ENCODE results near the gene KRTAP24-1. TPM values are rescaled to one million over a fixed set of nuclear protein-coding genes. Genes with fewer than 3 reads are reported as not detected.

KRTAP24-1 gene, protein sequence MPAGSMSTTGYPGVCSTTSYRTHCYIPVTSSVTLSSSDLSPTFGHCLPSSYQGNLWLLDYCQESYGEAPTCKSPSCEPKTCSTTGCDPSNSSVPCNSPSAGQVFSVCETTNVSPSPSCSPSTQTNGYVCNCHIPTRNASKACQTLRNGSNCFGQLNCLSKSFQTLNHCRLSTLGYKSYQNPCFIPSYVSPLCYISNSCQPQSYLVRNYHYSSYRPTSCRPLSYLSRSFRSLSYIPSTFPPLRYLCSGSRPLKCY
- not detected in 2 replicates for total RNA-seq

DNA sequence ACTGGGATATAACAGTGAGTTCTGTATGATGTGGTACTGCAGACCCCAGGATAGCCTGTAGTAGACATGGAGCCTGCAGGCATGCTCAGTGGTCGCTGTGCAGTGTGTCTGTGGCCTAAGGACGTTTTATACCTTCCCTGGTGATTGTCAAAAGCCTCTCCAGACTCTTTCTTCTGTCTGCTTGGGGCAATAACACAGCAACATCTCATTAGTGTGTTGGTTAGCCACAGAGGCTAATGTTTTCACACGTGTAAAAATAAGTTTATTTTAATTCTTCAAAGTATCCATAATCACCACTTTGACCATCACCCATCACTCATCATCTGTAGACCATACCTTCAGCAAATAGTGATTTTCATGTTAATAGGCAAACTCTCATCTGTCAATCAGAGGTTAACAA, at the start of gene KRTAP24-1:
Gene KRTAP24-1, minus strand, starts transcription at position 101 of the 400 bp plus-strand sequence. Its CDS starts 18 bp downstream, at position 83.
- DNase-seq (ENCODE audit: low read depth, low spot score) = no peak

DNA sequence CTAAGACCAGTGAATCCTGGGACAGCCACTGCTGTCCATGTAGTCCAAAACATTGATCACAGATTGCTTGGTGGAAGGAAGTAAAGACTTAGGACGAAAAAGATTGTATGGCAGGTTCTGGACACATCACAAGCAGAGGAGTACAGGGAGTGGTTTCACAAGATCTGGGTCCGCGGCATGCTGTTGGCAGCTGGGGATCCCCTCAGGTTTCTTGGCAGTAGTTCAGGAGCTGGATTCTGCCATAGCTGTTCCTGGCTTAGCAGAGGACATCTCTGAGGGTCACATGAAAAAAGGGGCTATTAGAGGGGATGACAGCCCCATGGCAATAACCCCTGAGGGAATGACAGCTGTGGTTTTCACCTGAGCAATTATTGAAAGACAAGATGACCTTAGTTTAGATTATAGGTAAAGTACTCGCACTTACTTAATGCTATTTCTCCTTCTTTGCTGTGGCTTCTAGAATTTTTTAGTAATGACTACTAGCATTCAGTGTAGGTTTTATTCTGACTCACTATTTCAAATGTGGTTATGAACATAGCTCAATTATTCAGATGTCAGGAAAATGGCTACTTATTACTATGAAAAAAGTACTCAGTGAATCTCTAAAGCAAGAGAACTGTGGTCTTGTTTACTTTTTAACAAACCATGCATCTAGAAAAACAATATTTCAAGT, 46.6 kb upstream of the KRTAP24-1 start:
- DNase-seq (ENCODE audit: low read depth, low spot score) = no peak

DNA sequence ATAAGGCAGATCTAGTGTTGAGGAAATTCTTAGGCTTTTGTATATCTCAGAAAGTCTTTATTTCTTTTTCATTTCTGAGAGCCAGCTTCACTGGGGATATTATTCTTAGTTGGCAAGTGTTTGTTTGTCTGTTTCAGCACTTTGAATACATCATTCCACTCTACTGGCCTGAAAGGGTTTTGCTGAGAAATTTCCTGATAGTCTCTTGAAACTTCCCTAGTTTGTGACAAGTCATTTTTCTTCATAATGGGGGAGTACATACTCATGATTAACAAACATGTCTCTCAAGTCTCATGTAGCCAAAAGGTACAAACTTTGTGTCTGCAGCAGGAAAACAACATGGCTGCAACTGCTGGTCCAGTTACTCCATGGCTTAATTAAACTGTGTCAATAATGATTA, 43.6 kb upstream of the KRTAP24-1 start:
- no peak for DNase-seq (ENCODE audit: low read depth, low spot score)

DNA sequence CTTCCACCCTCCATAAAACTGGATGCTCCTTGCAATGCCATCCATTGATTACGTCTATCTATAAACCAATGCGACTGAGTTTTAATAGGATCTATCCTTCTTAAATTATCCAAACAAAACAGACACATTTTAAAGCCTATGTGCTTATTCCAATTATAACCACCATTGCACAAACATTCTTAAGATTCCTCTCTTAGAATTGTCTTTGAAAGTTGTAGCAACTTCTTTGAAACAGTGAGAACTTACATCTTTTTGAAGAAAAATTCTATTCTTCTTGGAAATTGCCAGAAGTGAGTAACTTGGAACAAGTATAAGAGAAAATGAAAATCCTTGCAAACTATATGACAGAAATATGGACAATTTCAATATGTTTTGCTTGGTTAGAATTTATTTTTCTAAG, 37.5 kb upstream of the KRTAP24-1 start, which contains the start of gene KRTAP26-1:
Gene KRTAP26-1, minus strand, starts transcription at position 101 of the 400 bp plus-strand sequence. CDS start 280 bp downstream, outside the sequence.
- DNase-seq (ENCODE audit: low read depth, low spot score) = no peak

DNA sequence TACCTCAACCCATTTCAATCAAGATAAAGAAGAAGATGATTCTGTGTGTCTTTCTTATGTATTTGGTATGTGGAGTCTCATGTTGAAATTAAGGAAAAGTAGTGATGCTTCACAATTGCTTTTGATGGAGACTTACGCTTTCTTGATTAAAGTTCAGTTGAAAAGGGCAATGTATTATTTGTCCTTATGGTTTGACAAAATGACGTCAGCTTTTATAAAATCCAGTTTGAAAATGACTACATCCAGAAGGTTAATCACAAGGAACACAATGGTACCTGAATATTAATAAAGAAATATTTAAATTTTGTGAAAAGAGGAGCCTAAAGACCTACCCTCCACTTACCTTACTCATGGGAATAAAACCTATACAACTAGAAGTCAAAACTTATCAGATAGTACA, 33.0 kb upstream of the KRTAP24-1 start:
- no peak for DNase-seq (ENCODE audit: low read depth, low spot score)

DNA sequence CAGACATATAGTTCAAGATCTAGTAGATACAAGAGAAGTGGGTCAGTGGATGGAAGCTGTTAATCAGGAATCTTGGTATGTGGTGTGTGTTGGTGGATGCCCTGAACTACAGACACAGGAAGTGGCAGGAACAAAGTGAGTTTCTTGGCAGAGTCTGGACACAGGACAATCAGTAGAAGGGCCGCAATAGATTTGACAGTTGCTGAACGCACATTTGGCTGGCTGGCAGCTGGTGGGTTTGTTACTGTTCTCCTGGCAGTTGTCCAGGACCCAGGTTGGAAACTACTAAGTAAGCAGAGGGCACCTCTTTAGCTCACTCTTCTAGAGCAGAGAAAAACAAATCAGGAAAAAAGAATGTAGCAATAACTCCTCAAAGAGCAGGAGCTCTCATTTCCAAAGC, 24.1 kb upstream of the KRTAP24-1 start:
- DNase-seq (ENCODE audit: low read depth, low spot score) = no peak

DNA sequence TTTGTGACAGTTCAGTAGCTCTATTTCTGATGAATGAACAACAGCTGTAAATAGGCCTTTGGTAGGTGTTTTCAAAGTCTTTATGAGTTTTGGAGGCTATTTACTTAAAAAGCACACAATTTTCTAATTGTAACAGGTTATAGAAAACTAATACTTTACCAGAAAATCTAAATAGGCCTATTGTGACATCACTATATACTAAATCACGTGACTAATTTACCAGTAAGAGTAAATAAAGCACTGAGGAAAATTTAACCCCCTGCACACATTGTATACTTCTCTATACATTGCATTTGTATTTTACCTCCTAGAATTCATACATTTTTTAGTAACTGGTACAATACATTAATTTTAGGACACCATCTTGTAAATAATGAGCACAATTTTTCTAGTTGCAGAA, 22.4 kb upstream of the KRTAP24-1 start:
- DNase-seq (ENCODE audit: low read depth, low spot score) = no peak

DNA sequence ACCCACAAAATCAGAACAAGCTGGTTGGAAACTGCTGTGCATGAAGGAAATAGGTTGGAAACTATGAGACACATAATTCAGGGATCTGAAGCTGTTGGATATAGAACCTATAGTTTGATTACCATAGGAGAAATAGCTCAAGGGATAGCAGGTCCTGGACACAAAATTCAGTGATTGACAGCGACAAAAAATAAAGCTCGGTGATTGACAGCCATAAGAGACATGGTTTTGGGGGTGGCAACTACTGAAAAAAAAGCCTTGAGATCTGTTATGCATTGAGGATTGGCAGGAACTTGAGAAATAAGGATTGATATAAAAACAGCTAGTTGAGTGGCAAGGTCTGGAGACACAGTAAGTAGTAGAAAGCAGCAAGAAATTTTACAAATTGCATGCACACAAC, 6.5 kb upstream of the KRTAP24-1 start, which contains the start of gene KRTAP25-1:
Gene KRTAP25-1, minus strand, starts transcription at position 300 of the 400 bp plus-strand sequence. Its CDS starts 24 bp downstream, at position 276.
- no peak for DNase-seq (ENCODE audit: low read depth, low spot score)

DNA sequence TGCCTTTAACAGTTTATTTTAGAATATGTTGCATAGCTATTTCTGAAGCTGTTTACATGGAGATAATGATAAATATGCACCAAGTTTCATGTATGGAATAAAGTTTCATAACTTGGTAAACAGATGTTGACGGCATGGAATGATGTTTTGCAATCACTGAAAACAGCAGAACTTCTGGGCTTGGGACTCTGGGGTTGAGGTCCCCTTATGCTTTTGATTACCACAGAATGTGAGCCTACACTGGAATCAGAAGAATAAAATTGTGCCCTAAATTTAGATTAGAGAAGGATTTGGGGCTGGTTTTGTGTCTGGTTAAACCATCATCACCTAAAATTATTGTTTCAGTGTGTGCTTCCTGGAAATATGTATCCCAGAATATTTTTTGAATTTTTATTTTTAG, 11.1 kb downstream of the KRTAP24-1 start:
- DNase-seq (ENCODE audit: low read depth, low spot score) = no peak

DNA sequence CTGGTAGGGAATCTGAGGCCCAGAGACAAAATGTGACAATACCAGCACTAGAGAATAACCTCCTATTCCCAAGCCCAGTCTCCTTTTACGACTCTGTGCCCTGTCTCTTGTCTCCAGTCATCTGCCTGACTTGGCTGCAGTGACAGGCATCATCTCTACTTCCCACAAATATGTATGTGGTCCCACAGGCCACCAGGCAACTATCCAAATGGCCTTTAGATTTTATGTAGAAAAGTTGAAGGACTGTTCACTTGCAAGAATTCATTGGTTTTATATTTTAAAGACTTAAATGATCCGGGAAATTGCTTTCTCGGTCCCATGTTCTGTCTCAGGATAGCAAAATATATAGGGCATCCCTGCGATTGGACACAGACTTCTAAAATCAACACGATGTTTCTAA, 11.6 kb downstream of the KRTAP24-1 start:
- DNase-seq (ENCODE audit: low read depth, low spot score) = no peak

DNA sequence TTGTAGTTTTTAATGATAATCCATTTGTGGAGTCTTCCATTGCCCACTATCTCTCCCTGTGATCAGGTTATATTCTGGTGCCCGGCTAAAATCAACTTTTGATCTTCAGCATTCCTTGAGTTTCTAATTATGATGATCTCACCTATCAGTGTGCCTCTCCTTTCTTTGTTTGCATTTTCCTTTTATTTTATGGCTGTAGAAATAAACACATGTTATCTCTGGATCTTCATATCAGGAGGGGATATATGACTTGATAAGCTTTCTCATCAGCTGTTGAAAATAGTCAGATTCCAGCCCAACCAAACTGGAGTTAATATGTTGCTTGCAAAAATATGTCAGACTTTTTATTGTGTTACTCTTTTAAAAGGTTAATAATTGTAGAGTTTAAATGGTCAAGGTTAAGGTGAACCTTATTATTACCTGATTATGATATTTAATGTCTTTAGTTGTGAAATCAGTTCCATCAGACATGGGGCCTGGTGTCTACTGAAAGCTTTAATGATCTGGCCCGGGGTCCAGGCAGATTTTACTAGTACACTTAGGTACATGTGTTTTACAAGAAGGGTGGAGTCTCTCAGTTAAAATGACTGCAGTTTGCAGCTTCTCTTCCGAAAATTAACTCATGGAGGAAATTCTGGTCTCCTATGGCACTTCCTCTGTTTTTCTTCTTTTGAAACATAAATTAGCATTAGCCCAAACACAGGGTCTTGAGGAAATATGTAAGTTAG, 12.8 kb downstream of the KRTAP24-1 start:
- no peak for DNase-seq (ENCODE audit: low read depth, low spot score)

DNA sequence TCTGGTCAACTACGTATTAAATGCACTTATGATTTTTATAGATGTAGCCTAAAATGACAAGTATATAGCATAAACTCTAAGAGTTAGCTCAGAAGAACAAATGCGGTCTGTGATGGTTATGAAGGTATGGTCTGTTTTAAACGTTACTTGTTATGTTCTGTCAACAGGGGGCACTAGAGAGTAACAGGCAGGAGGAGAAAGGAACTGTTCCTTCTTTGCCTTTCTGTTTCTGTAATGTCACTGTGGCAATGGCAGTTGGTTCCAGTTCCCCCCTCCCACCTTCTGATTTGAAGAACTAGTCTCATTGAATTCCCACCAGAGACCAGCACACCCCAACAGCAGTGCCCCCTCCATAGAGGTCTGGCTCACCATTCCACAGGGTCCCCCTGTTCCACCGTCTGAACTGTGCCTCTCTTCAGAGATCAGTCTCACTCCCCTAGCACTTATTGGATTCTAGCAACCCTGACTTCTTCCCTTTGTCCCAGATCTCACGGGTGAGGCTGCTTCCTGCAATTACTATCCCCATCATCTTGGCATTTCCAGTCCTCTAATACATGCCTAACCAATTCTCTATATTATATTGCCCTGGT, 14.0 kb downstream of the KRTAP24-1 start:
- DNase-seq (ENCODE audit: low read depth, low spot score) = no peak

DNA sequence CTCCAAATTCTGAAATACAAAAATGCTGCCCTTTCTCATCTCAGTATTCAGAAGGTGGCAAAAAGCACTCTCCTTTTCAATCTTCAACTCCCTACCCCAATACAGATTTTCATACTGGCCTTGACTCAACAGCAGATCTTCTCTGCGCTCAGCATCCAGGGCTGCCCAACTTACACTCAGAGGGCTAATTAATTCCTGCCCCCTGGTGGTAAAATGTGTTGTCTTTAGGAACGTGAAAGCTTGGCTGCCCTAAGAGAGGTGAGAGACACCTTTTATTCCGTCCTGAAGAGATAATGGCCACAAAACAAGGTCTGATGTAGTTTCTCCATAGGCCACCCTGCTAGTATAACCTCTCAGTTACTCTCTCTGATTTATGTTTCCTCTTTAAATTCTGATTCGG, 25.0 kb downstream of the KRTAP24-1 start:
- DNase-seq (ENCODE audit: low read depth, low spot score) = no peak

DNA sequence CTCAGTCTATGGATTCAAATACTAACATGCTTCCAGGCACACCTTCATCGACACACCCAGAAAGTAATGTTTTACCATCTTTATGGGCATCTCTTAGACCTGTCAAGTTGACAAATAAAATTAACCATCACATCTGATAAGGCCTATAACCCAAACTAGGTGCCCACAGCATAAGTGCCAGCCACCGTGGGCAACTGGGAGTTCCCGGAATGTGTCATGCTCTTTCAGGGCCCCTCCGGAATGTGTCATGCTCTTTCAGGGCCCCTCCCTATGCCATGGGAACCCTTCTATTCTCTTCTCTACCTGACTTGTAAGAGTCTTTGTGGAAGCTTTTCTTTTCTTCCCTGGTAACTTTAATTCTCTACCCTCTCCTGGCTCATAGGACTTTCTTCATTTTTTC, 26.6 kb downstream of the KRTAP24-1 start:
- no peak for DNase-seq (ENCODE audit: low read depth, low spot score)

DNA sequence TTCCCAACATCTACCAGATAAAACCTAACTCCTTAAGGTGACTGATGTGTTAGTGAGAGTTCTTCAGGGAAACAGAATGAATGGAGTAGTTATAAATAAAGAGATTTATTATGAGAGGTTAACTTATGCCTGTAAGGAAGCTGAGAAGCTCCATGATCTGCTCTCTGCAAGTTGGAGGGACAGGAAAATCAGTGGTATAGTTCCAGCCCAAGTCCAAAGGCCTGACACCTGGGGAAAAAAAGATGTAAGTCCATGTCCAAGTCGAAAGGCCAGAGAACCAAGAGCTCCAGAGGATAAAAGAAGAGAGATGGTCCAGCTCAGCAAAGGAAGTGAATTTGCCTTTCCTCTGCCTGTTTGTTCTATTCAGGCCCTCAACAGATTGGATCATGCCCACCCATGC, 27.1 kb downstream of the KRTAP24-1 start:
- no peak for DNase-seq (ENCODE audit: low read depth, low spot score)

DNA sequence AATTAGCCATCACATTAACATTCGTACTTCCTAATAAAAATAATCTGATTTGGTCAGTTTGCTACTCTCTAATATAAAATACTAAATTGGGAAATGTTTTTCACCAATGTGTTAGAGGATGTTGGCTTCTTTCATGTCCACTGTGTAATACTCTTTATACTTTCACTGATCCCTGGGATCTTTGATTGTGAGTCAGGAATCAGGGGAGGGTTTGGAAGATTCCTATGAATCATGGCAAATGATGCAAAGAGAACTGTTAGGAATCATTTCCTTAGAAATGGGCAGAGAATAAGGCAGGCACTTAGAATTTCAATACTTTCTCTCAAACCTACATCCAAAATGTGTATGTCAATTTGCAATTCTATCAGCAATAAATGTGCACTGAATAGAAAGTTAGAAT, 31.0 kb downstream of the KRTAP24-1 start:
- no peak for DNase-seq (ENCODE audit: low read depth, low spot score)

DNA sequence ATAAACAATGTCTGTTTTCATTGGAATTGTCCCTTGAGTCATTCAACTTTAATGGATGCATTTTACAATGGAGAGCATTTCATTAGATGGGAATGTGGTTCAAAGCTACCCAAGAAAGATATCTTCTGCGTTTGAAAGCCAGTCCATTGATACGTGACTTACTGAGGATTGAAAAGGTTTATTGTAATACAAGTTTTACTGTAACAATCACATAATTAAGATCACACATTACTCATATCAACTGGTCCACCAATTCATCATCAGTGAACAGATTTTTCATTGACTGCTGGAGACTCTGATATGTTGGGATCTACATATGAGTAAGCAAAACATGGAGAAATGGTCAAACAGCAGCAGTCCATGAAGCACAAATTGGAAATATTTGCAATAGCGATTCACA, 32.8 kb downstream of the KRTAP24-1 start:
- no peak for DNase-seq (ENCODE audit: low read depth, low spot score)

DNA sequence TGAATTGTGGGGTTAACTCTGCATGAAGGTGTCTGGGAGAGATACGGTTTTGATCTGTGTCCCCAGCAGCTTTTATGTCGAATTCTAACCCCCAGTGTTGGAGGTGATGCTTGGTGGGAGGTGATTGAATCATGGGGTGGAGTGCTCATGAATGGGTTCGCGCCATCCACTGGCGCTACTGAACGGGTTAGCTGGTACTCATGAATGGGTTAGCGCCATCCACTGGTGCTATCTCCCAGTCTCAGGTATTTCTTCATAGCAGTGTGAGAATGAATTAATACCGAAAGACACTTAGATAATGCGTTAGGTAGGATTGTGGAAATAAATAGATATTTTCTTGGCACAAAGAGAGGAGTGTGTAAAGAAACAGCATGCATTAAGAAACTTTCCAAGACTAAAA, 33.9 kb downstream of the KRTAP24-1 start:
- DNase-seq (ENCODE audit: low read depth, low spot score) = no peak

DNA sequence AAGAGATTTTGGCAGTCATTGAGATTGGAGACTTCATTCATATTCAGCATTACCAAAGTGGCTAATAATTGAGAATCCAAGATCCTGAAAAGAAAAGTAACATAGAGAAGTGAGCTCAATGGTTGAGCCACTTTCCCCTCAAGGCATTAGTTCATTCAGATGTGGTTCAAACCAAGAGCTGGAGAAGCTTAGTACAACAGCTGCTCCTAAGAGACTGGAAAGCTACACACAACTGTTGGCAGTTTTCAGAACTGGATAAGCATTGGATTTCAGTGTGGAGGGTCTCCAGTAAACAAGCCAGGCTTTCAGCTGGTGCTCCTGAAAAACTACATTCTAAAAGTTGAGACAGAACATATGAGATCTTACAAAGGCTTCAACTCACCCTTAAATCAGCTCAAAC, 37.7 kb downstream of the KRTAP24-1 start:
- no peak for DNase-seq (ENCODE audit: low read depth, low spot score)

DNA sequence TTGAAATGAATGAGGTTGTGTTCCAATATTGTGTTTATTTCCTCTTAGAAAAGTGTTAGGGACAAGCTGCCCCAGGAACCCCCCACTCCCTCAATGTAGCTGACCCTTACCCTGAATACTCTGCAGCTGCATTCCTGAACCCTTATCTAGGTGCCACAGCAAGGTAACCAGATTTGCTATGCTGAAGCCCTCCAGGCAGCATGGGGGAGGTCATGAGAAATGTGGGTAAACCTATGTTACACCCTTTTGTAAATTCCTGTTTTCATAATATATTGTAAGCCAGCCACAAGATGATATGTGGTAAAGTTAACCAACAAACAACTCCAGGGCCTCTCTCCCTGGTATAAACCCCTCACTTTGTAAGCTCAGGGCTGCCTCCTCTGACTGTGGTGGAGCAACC, 39.1 kb downstream of the KRTAP24-1 start:
- DNase-seq (ENCODE audit: low read depth, low spot score) = no peak

DNA sequence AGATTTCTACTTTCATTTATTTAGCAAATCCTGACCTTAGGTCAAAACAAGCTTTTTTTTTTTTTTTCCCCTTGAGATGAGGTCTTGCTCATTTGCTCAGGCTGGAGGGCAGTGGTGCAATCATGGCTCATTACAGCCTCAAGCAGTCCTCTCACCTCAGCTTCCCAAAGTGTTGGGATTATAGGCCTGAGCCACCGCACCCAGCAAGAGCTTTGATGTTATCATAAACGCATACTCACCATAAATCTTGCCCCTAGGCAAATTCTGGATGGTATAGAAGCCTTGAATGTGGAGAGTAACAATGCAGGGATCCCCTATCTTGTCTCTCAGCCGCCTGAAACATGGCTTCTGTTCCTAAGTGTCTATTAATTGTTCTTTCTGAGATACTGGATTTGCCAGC, 42.1 kb downstream of the KRTAP24-1 start:
- DNase-seq (ENCODE audit: low read depth, low spot score) = no peak

DNA sequence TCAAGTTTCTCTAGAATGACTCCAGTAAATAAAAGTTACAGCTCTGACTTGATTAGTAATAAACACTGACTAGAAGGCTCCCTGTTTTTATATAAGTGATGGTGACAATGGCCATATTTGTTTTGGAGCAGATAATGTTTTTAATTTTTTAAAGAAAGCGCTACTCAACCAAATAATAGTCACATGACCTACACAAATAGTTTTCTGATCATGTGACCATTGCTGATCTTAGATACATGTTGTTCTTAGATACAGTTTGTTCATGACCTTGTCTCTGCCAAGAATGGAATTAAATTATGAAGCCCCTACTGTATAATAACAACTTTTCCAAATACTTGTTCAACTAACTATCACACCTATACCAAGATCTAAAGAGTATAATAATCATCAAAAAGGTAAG, 44.6 kb downstream of the KRTAP24-1 start:
- no peak for DNase-seq (ENCODE audit: low read depth, low spot score)

Measured in pulmonary artery endothelial cell (primary cell).